GM23338 (cell line): Measurements from ENCODE around the gene F7.

Source experiments
- EZH2phosphoT487 ChIP-seq: fragments of 200-600 bp; sonication (generic); IDR thresholded peaks from one replicate; pipeline ENCODE4 v1.8.1; 2018; ENCODE audit warnings: antibody characterized with exemption; ENCODE audit not compliant: unreplicated experiment
- POLR2AphosphoS5 ChIP-seq: IDR thresholded peaks from 2 replicates; pipeline ENCODE4 v1.6.1; 2016; ENCODE audit warnings: antibody characterized with exemption, low read depth
- TF ChIP-seq, protein P1 (sequence below), 2 experiments: fragments of 200-600 bp in 1 of 2; sonication (generic) in 1 of 2; conservative IDR thresholded peaks; 2 replicates each; pipeline versions ENCODE4 v1.5.1 to v1.6.1; 2016 to 2017; ENCODE audit warnings: antibody characterized with exemption in 2 of 2, low read depth in 2 of 2, mild to moderate bottlenecking in 2 of 2, moderate library complexity in 1 of 2

DNA sequence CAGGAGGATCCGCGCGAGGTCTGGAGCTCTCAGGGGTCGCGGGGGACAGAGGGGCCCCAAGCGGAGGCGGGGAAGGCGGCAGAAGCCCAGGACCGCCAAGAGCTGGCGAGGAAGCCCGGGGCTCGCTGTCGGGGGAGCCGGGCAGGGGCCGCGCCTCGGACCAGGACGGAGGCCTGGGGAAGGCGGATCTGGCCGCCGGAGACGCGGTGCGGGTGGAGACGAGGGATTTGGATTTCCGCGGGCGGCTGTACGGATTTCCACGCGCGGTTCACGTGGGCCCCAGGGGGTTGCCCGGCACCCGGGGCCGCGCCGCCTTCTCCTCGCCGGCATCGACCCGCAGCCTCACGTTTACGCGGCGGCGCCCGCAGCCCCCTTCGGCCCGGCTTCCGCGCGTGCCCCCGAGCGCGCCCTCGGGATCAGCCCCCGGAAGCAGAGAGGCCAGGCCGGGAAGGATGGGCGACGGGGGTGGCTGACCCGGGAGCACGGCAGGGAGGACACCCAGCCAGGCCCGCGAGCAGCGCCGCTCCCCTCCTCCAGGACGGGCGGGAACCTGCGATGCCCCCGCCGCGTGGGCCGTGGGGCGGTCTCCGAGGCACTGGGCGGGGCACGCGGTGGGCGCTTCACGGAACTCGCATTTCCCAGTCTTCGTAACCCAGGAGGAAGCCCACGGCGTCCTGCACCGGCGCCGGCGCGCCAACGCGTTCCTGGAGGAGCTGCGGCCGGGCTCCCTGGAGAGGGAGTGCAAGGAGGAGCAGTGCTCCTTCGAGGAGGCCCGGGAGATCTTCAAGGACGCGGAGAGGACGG is 4.7 kb downstream of the F7 start:
- TF ChIP-seq, protein P1, sequence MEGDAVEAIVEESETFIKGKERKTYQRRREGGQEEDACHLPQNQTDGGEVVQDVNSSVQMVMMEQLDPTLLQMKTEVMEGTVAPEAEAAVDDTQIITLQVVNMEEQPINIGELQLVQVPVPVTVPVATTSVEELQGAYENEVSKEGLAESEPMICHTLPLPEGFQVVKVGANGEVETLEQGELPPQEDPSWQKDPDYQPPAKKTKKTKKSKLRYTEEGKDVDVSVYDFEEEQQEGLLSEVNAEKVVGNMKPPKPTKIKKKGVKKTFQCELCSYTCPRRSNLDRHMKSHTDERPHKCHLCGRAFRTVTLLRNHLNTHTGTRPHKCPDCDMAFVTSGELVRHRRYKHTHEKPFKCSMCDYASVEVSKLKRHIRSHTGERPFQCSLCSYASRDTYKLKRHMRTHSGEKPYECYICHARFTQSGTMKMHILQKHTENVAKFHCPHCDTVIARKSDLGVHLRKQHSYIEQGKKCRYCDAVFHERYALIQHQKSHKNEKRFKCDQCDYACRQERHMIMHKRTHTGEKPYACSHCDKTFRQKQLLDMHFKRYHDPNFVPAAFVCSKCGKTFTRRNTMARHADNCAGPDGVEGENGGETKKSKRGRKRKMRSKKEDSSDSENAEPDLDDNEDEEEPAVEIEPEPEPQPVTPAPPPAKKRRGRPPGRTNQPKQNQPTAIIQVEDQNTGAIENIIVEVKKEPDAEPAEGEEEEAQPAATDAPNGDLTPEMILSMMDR (conservative IDR thresholded peaks at IDR 0.05; ENCODE audit: low read depth in 2 of 2) = no peak
- TF ChIP-seq EZH2phosphoT487 = no peak
- TF ChIP-seq POLR2AphosphoS5 = no peak
